HCEC 1CT (cell line): ENCODE results near the gene GPS1.

Source experiments
- DNase-seq: peaks from one replicate; pipeline ENCODE4 v3.0.0-alpha.2; 2017

The GPS1 gene

DNA sequence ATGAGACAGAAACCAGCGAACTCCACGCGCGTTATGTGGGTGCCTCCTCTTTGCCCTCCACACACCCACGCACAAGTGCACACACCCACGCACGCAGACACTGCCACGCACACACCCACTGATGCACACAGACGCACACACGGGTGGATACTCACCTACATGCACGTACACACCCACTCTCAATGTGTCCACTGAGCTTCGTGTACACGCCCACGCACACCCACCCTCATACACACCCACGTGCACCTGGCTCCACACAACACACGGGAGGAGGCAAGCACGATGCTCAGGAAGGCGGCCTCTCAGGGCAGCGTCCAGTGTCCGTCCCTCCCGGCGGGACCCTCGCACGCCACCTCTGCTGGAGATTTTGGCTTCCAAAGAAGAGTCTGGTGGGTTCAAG, 4.3 kb upstream of the GPS1 start:
- no peak for DNase-seq

- DNase-seq, result no peak
Measured at GRCh38 chr17:82047914-82048570, 3.7 kb upstream of the GPS1 start.

GRCh38 chr17:82048571-82048971, 3.1 kb upstream of the GPS1 start:
- no peak for DNase-seq

DNA sequence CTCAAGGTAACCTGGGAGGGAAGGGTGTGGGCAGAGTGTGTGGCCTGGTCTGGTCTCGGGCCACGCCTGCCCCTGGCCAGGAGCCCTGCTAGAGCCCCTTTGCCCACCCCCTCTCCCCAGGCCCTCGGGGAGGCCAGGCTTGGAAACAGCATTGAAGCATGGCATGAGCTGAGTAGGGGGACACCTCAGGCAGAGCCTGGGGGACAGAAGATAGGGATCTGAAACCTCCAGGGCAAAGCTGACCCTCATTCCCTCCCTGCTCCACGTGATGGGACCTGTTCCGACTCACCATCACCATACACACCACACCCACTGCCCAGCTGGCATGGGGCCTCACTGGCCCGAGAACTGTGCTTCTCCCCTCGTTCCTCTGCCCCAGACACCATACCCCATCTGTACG, 2.6 kb upstream of the GPS1 start:
- DNase-seq, result no peak

- no peak for DNase-seq
Measured at GRCh38 chr17:82049521-82049971, 2.2 kb upstream of the GPS1 start.

DNA sequence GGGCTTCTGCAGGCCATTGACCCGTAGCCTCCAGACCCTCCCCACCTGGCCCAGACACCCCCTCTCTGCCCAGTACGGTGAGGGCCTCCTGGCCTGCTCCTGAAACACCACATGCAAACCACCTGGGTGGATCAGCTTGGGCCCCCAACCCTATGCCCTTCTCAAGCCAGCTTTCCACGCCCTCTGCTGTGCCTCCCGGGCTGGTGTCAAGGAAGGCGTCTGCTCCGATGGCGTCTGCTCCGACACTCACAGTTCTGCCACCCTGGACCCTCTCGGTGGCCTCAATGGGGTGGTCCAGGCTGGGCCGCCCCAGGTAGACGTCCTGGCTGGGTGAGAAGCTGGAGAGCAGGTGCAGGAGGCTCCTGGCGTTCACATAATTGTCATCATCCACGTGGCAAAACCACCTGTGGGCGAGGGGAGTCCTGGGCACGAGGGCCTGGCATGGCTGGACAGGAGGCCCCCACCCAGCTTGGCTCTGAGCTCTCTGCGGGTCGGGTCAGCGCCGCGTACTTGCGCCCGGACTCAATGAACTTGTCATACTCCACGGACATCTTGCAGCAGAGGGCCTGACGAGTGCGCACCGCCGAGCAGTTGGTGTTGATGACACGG, 1.4 kb upstream of the GPS1 start:
- DNase-seq, result no peak

DNA sequence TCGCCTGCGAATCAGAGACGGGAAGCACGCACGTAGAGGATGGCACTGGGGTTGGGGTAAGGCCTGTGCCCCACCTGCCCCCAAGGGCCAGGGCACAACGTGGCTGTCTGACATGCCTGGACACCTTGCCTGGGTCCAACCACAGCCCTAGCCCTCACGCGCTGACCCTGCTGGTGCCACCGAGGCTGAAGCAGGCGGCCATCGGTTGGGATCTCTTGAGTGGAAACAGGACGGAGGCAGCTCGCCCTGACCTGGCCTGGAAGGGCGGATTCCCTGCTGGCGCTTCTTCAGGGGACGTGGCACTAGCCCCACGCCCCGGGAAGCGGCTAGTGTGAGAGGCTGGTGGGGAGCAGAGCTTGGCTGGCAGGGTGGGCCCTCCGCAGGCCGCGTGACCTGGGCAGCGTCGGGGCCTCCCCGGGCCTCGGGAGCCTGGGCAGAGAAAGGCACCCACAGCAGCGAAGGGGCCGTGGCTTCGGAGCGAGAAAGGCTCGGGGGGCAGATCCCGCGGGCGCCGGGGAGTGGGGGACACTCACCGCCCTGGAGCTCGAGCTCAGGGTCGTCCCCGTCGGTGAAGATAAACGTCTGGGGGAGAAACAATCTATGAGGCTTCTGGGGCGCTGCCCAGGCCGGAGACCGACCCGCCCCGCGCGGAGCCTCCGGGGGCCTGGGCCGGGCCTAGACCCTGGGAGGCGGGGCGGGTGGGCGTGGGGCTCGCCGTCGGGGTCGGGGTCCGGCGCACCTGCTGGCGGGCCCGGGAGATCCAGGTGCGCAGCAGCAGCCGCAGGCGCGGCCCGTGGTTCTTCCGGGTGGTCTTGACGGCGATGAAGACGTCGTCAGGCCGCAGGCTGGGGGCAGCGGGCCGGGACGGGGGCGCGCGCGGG, 697 bp upstream of the GPS1 start:
- DNase-seq, result no peak

GRCh38 chr17:82052638-82053059, 951 bp downstream of the GPS1 start:
- DNase-seq, result no peak

- no peak for DNase-seq
Measured at GRCh38 chr17:82053130-82053529, 1.4 kb downstream of the GPS1 start.

DNA sequence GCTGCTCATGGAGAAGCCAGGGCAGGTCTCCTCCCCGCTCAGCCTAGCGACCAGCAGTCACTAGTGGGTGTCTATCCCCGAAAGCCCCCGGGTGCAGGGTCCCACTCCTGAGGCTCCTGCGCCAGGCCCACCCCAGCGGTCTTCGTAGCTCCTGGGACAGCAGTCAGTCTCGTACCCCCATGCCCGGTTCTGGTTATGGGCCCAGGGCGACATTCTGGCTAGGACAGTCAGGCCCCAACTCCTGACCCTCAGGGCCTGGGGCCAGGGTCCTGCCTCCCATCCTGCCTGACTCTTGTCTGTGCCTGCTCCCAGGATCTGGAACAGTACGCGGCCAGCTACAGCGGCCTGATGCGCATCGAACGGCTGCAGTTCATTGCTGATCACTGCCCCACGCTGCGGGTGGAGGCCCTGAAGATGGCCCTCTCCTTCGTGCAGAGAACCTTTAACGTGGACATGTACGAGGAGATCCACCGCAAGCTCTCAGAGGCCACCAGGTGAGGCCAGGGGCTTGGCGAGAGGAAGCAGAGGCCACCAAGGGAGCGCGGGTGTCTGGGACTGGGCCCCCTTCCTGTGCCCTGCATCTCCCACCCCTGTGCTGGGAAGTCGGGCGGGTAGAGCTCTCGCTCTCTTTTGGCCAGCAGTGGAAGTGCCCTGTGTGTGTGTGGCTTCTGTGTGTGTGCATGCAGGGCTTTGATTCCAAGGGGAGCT, 2.0 kb downstream of the GPS1 start:
- DNase-seq, result no peak

GRCh38 chr17:82054351-82055022, 2.8 kb downstream of the GPS1 start:
- no peak for DNase-seq

DNA sequence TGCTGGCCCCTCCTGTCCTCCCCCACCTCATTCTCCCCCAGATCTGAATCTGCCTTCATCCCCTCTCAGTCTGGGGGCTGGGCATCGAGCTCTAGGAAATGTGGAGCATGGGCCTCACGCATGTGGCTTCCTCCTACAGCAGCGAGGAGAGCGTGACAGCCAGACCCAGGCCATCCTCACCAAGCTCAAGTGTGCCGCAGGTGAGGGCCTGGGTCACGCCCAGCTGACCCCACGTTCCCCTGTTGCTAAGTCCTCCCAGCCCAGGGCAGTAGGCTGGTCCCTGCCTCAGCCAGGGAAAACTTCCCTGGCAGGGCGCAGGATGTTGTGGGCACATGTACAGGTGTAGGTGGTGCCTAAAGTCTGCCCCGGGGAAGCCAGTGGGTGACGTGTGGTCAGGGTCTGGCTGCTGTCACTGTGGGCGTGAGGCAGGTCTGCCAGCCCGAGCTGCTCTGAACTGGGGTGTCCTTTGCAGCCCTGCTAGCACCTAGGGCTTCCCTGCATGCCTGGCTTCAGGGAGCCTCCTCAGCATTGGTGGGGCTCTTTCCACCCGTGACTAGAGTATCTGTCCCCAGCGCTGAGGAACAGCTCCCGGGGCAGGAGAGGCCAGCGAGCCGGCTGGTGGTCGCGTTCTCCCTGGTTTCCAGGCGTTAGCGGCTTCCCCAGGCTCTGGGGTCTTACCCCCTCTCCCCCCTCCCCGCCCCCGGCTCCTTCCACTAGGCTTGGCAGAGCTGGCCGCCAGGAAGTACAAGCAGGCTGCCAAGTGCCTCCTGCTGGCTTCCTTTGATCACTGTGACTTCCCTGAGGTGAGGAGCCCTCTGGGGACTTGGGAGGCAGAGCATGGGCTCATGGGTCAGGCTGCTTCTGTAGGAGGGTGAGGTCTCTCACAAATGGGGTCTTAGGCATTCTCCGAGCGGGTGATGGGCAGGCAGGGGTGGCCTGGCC, 3.6 kb downstream of the GPS1 start:
- DNase-seq, result no peak

DNA sequence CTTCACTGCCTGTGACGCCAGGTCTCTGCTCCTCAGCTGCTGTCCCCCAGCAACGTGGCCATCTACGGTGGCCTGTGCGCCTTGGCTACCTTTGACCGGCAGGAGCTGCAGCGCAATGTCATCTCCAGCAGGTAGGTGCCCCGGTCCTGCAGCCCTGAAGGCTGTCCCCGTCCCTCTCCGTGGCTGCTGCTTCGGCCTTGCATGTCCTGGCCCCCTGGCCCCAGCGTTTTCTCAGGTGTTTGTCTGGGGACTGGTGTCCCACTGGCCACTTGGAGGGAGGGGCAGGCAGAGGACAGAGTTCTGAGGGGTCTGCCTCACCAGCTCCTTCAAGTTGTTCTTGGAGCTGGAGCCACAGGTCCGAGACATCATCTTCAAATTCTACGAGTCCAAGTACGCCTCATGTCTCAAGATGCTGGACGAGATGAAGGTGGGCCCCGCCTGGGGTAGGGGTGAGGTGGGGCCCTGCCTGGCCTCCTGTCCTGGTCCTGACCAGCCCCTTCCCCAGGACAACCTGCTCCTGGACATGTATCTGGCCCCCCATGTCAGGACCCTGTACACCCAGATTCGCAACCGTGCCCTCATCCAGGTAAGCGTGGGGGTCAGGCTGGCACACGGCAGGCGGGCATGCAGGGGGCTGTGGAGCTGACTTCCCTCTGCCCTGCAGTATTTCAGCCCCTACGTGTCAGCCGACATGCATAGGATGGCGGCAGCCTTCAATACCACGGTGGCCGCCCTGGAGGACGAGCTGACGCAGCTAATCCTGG, 4.4 kb downstream of the GPS1 start:
- DNase-seq, result no peak

DNA sequence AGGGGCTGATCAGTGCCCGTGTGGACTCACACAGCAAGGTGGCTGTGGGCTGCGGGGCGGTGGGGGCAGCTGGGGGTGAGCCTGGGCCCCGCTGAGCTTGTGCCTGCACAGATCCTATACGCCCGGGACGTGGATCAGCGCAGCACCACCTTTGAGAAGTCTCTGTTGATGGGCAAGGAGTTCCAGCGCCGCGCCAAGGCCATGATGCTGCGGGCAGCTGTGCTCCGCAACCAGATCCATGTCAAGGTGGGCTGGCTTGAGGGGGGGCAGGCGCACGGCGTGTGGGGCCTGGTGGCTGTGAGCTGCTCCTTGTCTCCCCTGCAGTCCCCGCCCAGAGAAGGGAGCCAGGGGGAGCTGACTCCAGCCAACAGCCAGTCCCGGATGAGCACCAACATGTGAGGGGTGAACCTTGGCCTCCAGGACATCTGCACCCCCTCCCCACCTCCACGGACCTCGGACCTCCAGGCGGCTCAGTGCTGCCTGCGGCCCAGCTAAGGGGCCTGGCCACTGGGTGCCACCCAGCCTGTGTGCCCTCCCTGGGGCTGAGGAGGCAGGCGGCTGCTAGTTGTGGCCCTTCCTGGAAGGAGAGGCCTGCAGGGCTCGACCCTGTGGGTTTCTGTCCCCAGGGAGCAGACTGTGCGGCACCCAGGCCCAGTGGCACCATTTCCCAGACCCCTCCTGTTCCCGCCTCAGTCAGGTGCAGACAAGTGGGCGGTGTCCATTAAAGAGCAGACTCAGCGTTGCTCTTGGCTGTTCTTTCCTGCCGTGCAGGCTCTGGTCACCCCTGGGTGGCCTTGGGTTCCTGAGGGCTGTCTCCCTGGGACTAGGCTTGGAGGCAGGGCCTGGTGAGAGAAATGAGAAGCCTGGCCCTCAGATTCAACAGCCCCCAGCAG, 5.3 kb downstream of the GPS1 start:
- no peak for DNase-seq

DNA sequence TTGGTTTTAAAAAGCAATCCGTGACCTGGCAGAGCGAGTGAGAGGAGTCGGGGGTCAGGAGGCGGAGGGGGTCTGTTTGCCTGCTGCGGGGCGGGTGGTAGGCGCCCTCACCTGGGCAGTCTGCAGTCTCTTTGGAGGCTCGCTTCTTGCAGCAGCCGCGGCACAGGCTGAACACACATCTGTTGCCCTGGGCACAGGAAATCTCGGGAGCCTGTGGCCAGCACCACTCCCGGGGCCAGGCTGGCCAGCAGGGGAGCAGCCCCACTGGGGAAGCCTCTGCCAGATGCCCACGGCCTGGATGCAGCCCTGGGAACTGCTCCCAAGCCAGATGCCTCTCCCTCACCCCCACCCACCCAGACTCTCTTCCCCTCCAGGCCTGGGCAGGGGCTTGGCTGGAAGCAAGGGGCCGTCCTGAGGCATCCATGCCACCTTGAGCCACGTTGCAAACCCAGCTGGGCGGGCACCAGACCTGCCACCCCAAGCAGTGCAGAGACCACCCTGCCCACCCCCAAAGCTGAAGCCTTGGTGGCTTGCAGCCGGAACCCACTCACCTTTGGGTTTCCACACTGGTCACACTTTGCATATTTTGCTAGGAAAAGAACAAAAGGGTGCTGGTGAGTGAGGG, 6.6 kb downstream of the GPS1 start:
- no peak for DNase-seq

DNA sequence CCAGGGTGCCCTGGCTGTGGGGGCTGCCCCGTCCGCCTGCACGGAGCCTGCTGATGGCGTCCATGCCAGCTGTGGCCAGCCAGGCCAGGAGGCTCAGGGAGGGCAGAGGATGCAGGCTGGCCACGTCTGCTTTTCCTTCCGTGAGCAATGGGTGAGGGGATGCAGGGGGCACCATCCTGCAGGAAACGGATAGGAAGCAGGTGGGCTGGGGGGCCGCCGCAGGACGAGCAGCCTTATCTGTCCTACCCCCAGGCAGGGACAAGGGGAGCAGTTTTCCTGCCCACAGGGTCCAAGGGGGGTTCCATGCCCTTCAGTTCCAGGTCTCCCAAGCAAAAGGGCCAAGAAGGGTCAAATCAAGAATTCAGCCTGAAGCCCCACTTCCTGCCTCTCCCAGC, 7.2 kb downstream of the GPS1 start:
- DNase-seq, result no peak

- DNase-seq, result no peak
Measured at GRCh38 chr17:82059272-82060000, 7.7 kb downstream of the GPS1 start.

DNA sequence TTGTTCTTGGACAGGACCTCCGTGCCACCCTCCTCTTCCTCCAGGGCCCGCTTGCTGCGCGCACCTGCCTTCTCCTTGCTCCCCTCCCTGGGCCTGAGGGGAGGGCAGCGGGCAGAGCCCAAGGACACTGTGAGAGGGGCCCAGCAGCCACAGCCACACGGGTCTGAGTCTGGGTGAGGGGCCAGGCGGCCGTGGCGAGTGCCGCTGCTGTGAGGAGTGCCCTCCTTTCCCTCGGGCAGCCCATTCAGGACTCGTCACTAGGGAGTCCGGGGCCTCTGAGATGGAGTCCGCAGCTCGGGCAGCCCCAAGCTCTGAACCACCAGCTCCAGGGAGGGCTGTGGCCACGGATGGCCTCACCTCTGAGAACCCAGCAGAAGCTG, 8.3 kb downstream of the GPS1 start:
- no peak for DNase-seq

DNA sequence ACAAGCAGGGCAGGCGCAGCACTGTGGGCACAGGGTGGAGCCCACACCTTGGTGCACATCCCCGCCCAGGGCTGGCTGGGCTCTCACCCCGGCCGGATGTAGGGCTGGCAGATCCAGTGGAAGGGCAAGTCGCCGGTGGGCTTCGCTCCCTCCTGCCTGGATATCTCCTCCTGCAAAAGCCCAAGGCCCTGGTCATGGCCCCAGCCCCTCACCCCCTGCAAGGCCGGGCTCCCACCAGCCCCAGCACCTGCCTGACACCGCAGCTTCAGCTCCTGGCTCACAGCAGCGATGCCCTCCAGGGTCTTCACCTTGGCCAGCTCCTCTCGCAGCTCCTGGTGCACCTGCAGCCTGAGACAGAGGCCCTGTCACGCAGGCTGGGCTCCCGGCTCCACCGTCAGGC, 8.9 kb downstream of the GPS1 start:
- no peak for DNase-seq
